Breast epithelium (tissue), 3 donors: ENCODE data around the gene EVPLL.

Experiments used
- CTCF ChIP-seq, 3 donors: fragments of 450-650 bp; IDR thresholded peaks; one replicate each; pipeline ENCODE4 v1.5.1; 2016 to 2017; ENCODE audit warnings: antibody characterized with exemption in 3 of 3, mild to moderate bottlenecking in 3 of 3, moderate library complexity in 3 of 3
- POLR2A ChIP-seq: fragments of 450-650 bp; IDR thresholded peaks from one replicate; pipeline ENCODE4 v1.6.1; 2016; ENCODE audit warnings: antibody characterized with exemption, mild to moderate bottlenecking, moderate library complexity
- POLR2AphosphoS5 ChIP-seq, 3 donors: sonication (generic); formaldehyde crosslinking; IDR thresholded peaks; one replicate each; pipeline ENCODE4 v1.6.1; 2017; ENCODE audit warnings: antibody characterized with exemption in 3 of 3

- TF ChIP-seq CTCF (IDR thresholded peaks at IDR 0.05) (no peak), POLR2A (no peak), POLR2AphosphoS5 (IDR thresholded peaks at IDR 0.05) (no peak)
Observed at GRCh38 chr17:18371455-18371854, 6.1 kb upstream of the EVPLL start.
